GM12872 (cell line): Measurements from ENCODE around the gene ZNF775.

Experiments used
- CTCF ChIP-seq: IDR thresholded peaks from 3 replicates; pipeline ENCODE4 v1.5.1; 2011; ENCODE audit warnings: low read depth, mild to moderate bottlenecking, low read length, moderate library complexity; ENCODE audit not compliant: insufficient read depth

ZNF775 gene

DNA sequence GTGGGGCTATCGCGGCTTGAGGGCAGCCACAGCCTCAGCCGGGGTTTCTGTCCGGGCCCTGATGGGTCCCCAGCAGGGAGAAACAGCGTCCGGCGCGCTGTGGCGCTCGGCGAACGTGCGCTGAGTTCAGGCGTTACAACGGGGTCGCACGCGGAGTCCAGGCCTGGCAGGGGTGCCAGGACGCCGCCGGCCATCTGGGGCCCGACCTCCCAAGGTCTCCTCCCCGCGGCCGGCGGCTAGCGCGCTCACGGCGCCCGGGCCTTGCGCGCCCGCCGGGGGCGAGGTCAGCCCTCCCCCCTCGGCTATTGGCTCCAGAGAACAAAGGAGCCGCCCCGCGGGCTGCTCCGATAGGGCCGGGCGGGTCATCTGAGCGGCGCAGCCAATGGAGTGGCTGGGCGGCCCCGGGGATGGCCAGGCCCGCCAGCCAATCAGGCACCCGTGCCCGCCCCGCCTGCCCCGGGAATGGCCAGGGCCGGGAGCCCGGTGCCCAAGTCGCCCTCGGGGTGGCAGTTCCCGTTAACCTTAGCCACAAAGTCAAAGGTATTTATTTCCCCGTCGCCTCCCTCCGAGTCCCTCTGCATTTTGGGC, at the start of gene ZNF775:
TSS of gene ZNF775 (plus strand) at position 478 of the 588 bp plus-strand sequence. CDS start 9,141 bp downstream, outside the sequence.
- no peak for TF ChIP-seq CTCF

- TF ChIP-seq CTCF, result no peak
Observed at GRCh38 chr7:150329331-150330120, 49.6 kb upstream of the ZNF775 start.

DNA sequence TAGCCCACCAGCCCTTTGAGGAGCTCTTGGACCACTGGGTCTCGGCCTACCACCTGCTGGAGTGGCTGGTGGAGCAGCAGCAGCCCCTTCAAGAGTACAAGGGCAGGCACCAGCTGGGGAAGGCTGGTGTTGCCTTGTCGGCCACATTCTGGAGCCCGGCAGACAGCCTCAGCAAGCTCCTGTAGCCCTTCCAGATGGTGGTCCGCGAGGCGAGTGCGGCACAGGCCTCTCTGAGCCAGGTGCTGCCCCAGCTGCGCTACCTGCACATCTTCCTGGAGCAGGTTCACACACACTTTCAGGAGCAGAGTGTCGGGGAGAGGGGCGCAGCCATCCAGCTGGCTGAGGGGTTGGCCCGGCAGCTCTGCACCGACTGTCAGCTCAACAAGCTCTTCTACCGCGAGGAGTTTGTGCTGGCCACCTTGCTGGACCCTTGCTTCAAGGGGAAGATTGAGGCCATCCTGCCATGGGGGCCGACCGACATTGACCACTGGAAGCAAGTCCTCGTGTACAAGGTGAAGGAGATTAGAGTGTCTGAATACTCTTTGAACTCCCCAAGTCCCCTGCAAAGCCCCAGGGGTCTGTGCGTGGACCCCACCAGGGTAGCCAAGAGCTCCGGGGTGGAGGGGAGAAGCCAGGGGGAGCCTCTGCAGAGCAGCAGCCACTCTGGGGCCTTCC, 48.8 kb upstream of the ZNF775 start:
- no peak for TF ChIP-seq CTCF

- TF ChIP-seq CTCF, result no peak
Observed at GRCh38 chr7:150332852-150333635, 46.1 kb upstream of the ZNF775 start.

DNA sequence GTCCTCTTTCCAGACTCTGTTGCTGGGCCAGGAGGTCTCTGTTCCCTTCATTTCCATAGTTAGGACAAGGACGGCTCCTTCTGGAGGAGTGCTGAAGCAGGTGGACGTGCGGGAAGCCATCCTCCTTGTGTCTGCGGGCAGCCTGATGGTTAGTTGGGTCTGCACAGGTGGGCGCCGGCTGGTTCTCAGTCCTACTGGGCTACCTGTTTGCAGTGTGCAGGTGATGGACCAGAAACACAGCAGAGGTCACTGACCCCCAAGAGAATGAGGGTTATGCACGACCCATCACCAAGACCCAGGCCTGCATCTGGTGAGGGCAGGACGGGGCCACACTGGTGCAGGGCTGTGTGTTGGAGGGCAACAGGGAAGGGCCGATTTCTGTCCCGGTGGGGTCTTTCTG, 45.5 kb upstream of the ZNF775 start:
- no peak for TF ChIP-seq CTCF

GRCh38 chr7:150334108-150334507, 45.0 kb upstream of the ZNF775 start:
- TF ChIP-seq CTCF, result no peak
